A673 (cell line): ENCODE results near the gene CEBPE. TPM values are rescaled to one million over a fixed set of nuclear protein-coding genes. Genes with fewer than 3 reads are reported as not detected.

ENCODE experiments used
- BruUV-seq: library from RNA; stranded (reverse); fragments of 400-500 nt; replicated peaks from 2 replicates; lab custom pipeline; 2021; lab: Mats Ljungman, UMichigan
- CTCF ChIA-PET: fragments of 300-600 bp; sonication (Branson Sonifier 250); formaldehyde crosslinking; loops from one replicate; lab custom pipeline; 2022; ENCODE audit warnings: antibody characterized with exemption; lab: Charles Lee
- POLR2A ChIA-PET: fragments of 300-600 bp; sonication (Branson Sonifier 250); formaldehyde crosslinking; loops from one replicate; lab custom pipeline; 2022; ENCODE audit warnings: antibody characterized with exemption; ENCODE audit not compliant: low non-redundant PET; lab: Charles Lee
- DNase-seq: peaks from one replicate; pipeline ENCODE4 v3.0.0-alpha.2; 2015; ENCODE audit warnings: low spot score
- H3K27ac ChIP-seq: fragments of 200-600 bp; sonication (generic); 2 replicates; pipeline ENCODE4 v1.5.1; 2016; ENCODE audit warnings: mixed run types, low read depth, mild to moderate bottlenecking, mixed read lengths, antibody characterized with exemption, low read length; ENCODE audit not compliant: poor library complexity, severe bottlenecking
- H3K27me3 ChIP-seq: fragments of 200-600 bp; sonication (generic); replicated peaks from 2 replicates; pipeline ENCODE4 v1.6.1; 2017; ENCODE audit warnings: mixed run types, low read depth, mild to moderate bottlenecking, mixed read lengths, antibody characterized with exemption, low read length; ENCODE audit not compliant: insufficient read depth, poor library complexity
- H3K36me3 ChIP-seq: fragments of 200-600 bp; sonication (generic); 2 replicates; pipeline ENCODE4 v1.6.1; 2016; ENCODE audit warnings: mixed run types, mild to moderate bottlenecking, mixed read lengths, antibody characterized with exemption, low read length; ENCODE audit not compliant: insufficient read depth, poor library complexity, severe bottlenecking
- H3K4me1 ChIP-seq: fragments of 200-600 bp; sonication (generic); 2 replicates; pipeline ENCODE4 v1.6.1; 2017; ENCODE audit warnings: mixed run types, mild to moderate bottlenecking, mixed read lengths, antibody characterized with exemption, low read length; ENCODE audit not compliant: insufficient read depth, poor library complexity, severe bottlenecking
- H3K4me3 ChIP-seq: fragments of 200-600 bp; sonication (generic); 2 replicates; pipeline ENCODE4 v1.5.1; 2016; ENCODE audit warnings: low read depth, mixed run types, mild to moderate bottlenecking, mixed read lengths, low read length; ENCODE audit not compliant: poor library complexity, severe bottlenecking
- H3K9me3 ChIP-seq: fragments of 200-600 bp; sonication (generic); 2 replicates; pipeline ENCODE4 v1.6.1; 2016; ENCODE audit warnings: mixed run types, low read depth, mild to moderate bottlenecking, mixed read lengths, antibody characterized with exemption, low read length; ENCODE audit not compliant: poor library complexity, severe bottlenecking
- CTCF ChIP-seq: fragments of 300-800, 200-600 bp; sonication (generic); conservative IDR thresholded peaks from 2 replicates; pipeline ENCODE4 v1.5.1; 2017; ENCODE audit warnings: low read depth, mild to moderate bottlenecking, antibody characterized with exemption, low read length, moderate library complexity, mixed read lengths
- EZH2 ChIP-seq: fragments of 200-600 bp; sonication (generic); IDR thresholded peaks from 2 replicates; pipeline ENCODE4 v1.6.1; 2017; ENCODE audit warnings: borderline replicate concordance, low read depth, mild to moderate bottlenecking, mixed read lengths, antibody characterized with exemption, low read length; ENCODE audit not compliant: poor library complexity, severe bottlenecking
- intact Hi-C: fragments of 100-400 bp; cut with micrococcal nuclease; formaldehyde crosslinking; loops from one replicate; pipeline ENCODE4 v1.10.0; 2022; ENCODE audit not compliant: unreplicated experiment
- total RNA-seq: library from RNA; stranded (reverse); gene quantifications from 2 replicates; pipeline ENCODE4 v1.2.3, GENCODE V29; 2021

The CEBPE gene
- total RNA-seq, 1 experiment from 2014 or later, result not detected

- H3K36me3 ChIP-seq, result no peaks in the 10 kb centered on the region
- no peak for TF ChIP-seq CTCF
- TF ChIP-seq EZH2, result no peak
- ChIA-PET CTCF (interaction anchor here (1.0 to 1.8 kb wide), 2 partner anchors 13 to 22 kb away, joined by 3 to 10 read pairs; no protein-coding TSS in a partner anchor), POLR2A (no interaction called here)
- H3K4me1 ChIP-seq, result peaks cover 41% of the 10 kb centered on the region
- intact Hi-C loops, result no loop called here
- no peaks in the 10 kb centered on the region for H3K27me3 ChIP-seq
- H3K4me3 ChIP-seq, result no peak overlapping the region
- no peak for DNase-seq
- H3K9me3 ChIP-seq, result no peaks in the 10 kb centered on the region
- no TSS peak for BruUV-seq
- H3K27ac ChIP-seq, result peak overlapping the region; percentile 79
These were observed 23.8 kb upstream of the CEBPE start for GRCh38 chr14:23142826-23143225.

GRCh38 chr14:23141706-23142444 is 22.8 kb upstream of the CEBPE start:
- DNase-seq, result peak; percentile 87
- peaks cover 40% of the 10 kb centered on the region for H3K4me1 ChIP-seq
- H3K27me3 ChIP-seq, result no peaks in the 10 kb centered on the region
- no peak for TF ChIP-seq EZH2
- TF ChIP-seq CTCF, result no peak
- BruUV-seq, result no TSS peak
- intact Hi-C loops, result no loop called here
- H3K36me3 ChIP-seq, result no peaks in the 10 kb centered on the region
- ChIA-PET CTCF (interaction anchor here (1.0 to 1.8 kb wide), 2 partner anchors 14 to 21 kb away, joined by 3 to 10 read pairs; no protein-coding TSS in a partner anchor), POLR2A (interaction anchor here (0.5 to 1.0 kb wide), 2 partner anchors 13 to 43 kb away, joined by 4 to 7 read pairs; no protein-coding TSS in a partner anchor)
- H3K4me3 ChIP-seq, result no peak overlapping the region
- peak overlapping the region; percentile 79 for H3K27ac ChIP-seq
- H3K9me3 ChIP-seq, result no peaks in the 10 kb centered on the region

- no peak for DNase-seq
These were observed 21.3 kb upstream of the CEBPE start for GRCh38 chr14:23140371-23140770.

More at GRCh38 chr14:23140371-23140770, 21.3 kb upstream of the CEBPE start:
- CTCF ChIA-PET, result no interaction called here
- H3K36me3 ChIP-seq, result no peaks in the 10 kb centered on the region
- H3K27ac ChIP-seq, result peak overlapping the region; percentile 79
- no TSS peak for BruUV-seq
- intact Hi-C loops, result no loop called here
- POLR2A ChIA-PET, result no interaction called here
- peaks cover 40% of the 10 kb centered on the region for H3K4me1 ChIP-seq
- no peak for TF ChIP-seq EZH2
- TF ChIP-seq CTCF, result no peak
- no peaks in the 10 kb centered on the region for H3K27me3 ChIP-seq
- H3K4me3 ChIP-seq, result no peak overlapping the region
- H3K9me3 ChIP-seq, result no peaks in the 10 kb centered on the region
